Measurements from ENCODE around the gene SNRNP200.

SNRNP200 gene

GRCh38 chr2:96305091-96305978 lies at the start of gene SNRNP200:
Gene SNRNP200 (minus strand): TSS chr2:96305546. CDS start chr2:96305437, 109 bp downstream.
- peak within 1 kb of the TSS; percentile 88 for H3K4me3 ChIP-seq (ENCODE audit: low read depth, low read length)
- DNase-seq (ENCODE audit: low read depth): peak; percentile 36
- no peak for TF ChIP-seq CTCF (IDR thresholded peaks at IDR 0.05; ENCODE audit: control insufficient read depth, extremely low read depth, insufficient read depth)

- no peak for TF ChIP-seq CTCF (IDR thresholded peaks at IDR 0.05; ENCODE audit: control insufficient read depth, extremely low read depth, insufficient read depth)
- no peak for DNase-seq (ENCODE audit: low read depth)
- no peak overlapping the region for H3K4me3 ChIP-seq (ENCODE audit: low read depth, low read length)
Measured at GRCh38 chr2:96354492-96354891, 49.1 kb upstream of the SNRNP200 start.

GRCh38 chr2:96353606-96354101 lies 48.3 kb upstream of the SNRNP200 start:
- no peak overlapping the region for H3K4me3 ChIP-seq (ENCODE audit: low read depth, low read length)
- no peak for DNase-seq (ENCODE audit: low read depth)
- TF ChIP-seq CTCF (IDR thresholded peaks at IDR 0.05; ENCODE audit: control insufficient read depth, extremely low read depth, insufficient read depth): no peak

GRCh38 chr2:96353032-96353561 lies 47.8 kb upstream of the SNRNP200 start:
- no peak for DNase-seq (ENCODE audit: low read depth)
- no peak for TF ChIP-seq CTCF (IDR thresholded peaks at IDR 0.05; ENCODE audit: control insufficient read depth, extremely low read depth, insufficient read depth)
- H3K4me3 ChIP-seq (ENCODE audit: low read depth, low read length): no peak overlapping the region

- DNase-seq (ENCODE audit: low read depth): no peak
- no peak overlapping the region for H3K4me3 ChIP-seq (ENCODE audit: low read depth, low read length)
- no peak for TF ChIP-seq CTCF (IDR thresholded peaks at IDR 0.05; ENCODE audit: control insufficient read depth, extremely low read depth, insufficient read depth)
Measured at GRCh38 chr2:96347395-96347794, 42.0 kb upstream of the SNRNP200 start.

- no peak for TF ChIP-seq CTCF (IDR thresholded peaks at IDR 0.05; ENCODE audit: control insufficient read depth, extremely low read depth, insufficient read depth)
- DNase-seq (ENCODE audit: low read depth): no peak
- H3K4me3 ChIP-seq (ENCODE audit: low read depth, low read length): no peak overlapping the region
Measured at GRCh38 chr2:96345868-96346462, 40.6 kb upstream of the SNRNP200 start.
